VCaP (cell line): ENCODE results near the gene CACNA2D1.
"Not testable (repeated sequence)": the region's sequence is repeated elsewhere in the genome, so short reads cannot be mapped to it uniquely, and the experiment has no call there.

ENCODE experiments used
- H3K27ac ChIP-seq: fragments of 450-650 bp; 2 replicates; pipeline ENCODE4 v1.5.1; 2017
- CTCF ChIP-seq: fragments of 450-650 bp; conservative IDR thresholded peaks from 2 replicates; pipeline ENCODE4 v1.5.1; 2017; ENCODE audit warnings: mild to moderate bottlenecking, moderate library complexity

The CACNA2D1 gene

GRCh38 chr7:82017334-82017943, 426.1 kb downstream of the CACNA2D1 start:
- TF ChIP-seq CTCF = peak; percentile 86
- H3K27ac ChIP-seq = no peak overlapping the region

DNA sequence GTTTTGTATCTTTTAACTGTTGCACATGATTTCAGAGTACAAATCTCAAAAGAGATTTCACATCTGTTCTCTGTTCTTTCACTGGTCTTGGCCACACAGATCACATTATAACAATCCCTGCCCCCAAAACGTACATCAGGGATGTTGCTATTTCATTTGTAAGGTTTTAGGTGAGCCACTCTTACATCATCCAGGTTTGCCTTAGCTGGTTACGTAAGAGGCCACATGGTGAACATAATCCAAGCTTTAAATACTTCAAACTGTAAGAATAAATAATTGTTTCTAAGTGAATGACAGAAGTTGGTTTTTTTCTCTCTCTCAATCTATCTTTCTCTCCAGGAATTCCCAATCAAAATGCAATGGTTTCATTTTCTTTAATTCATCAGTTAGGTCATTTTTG, 427.8 kb downstream of the CACNA2D1 start:
- TF ChIP-seq CTCF = no peak
- H3K27ac ChIP-seq = no peak overlapping the region

- H3K27ac ChIP-seq = not testable (repeated sequence)
Observed at GRCh38 chr7:82014574-82014973, 429.0 kb downstream of the CACNA2D1 start.

DNA sequence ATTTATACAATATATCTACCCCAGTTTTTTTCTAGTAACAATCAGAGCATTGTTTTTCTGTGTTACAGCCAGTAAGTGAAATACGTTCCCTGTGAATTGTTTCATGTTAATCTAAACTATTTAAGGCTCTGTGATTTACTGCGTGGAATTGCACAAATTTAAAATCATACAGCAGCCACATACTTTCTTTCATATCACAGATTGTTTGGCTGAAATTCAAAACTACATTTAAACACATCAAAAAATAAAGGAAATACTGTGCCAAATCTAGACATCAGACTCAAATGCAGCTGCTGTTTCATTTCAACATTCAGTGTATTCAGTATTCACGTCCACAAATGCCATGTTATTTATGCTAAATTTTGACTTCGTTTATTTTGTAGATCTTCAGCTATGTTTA, 431.1 kb downstream of the CACNA2D1 start:
- no peak overlapping the region for H3K27ac ChIP-seq
- no peak for TF ChIP-seq CTCF

GRCh38 chr7:82010416-82010815, 433.2 kb downstream of the CACNA2D1 start:
- no peak for TF ChIP-seq CTCF
- H3K27ac ChIP-seq = no peak overlapping the region

- no peak for TF ChIP-seq CTCF
- H3K27ac ChIP-seq = no peak overlapping the region
Observed at GRCh38 chr7:82007315-82007714, 436.3 kb downstream of the CACNA2D1 start.

DNA sequence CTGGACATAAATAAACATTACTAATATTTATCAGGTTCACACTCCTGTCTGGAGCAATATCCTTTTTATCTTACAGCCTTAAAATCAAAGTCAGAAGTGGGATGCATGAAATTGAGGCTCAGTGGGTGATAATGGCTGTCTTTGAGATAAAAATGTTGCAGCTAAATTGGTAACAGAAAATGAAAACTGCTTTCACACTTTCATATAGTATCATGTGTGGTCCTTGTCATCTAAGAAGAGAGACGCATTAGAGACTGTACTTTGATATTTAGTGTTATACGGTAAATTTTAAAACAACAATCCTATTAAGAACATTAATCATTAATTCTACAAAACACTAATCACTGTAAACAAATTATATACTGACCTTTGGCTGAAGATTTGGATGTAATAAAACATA, 438.5 kb downstream of the CACNA2D1 start:
- no peak for TF ChIP-seq CTCF
- no peak overlapping the region for H3K27ac ChIP-seq

- TF ChIP-seq CTCF = no peak
- H3K27ac ChIP-seq = no peak overlapping the region
Observed at GRCh38 chr7:81993186-81993585, 450.4 kb downstream of the CACNA2D1 start.
